Mesodermal cell (in vitro differentiated cells): ENCODE data around the gene CAPRIN1.

Source experiments
- H3K27ac ChIP-seq: 2 replicates; pipeline ENCODE4 v1.7.0; 2013; ENCODE audit warnings: mild to moderate bottlenecking, low read depth, low read length, moderate library complexity; ENCODE audit not compliant: severe bottlenecking
- H3K36me3 ChIP-seq: 2 replicates; pipeline ENCODE4 v1.7.1; 2013; ENCODE audit warnings: mild to moderate bottlenecking, low read length, moderate library complexity; ENCODE audit not compliant: control insufficient read depth, insufficient read depth
- H3K4me1 ChIP-seq: one replicate; pipeline ENCODE4 v1.7.1; 2013; ENCODE audit warnings: mild to moderate bottlenecking, low read length; ENCODE audit not compliant: insufficient read depth, control insufficient read depth, poor library complexity, severe bottlenecking
- H3K4me3 ChIP-seq: 2 replicates; pipeline ENCODE4 v1.7.0; 2013; ENCODE audit warnings: low read length, control low read depth, mild to moderate bottlenecking; ENCODE audit not compliant: insufficient read depth, poor library complexity, severe bottlenecking; ENCODE audit errors: extremely low read depth
- H3K9me3 ChIP-seq: 2 replicates; pipeline ENCODE4 v1.7.1; 2013; ENCODE audit warnings: mild to moderate bottlenecking, low read length, moderate library complexity; ENCODE audit not compliant: control insufficient read depth
- WGBS, 2 experiments: methylation state at CpG; one replicate each; pipeline ENCODE4 v1.1.5; 2013; ENCODE audit warnings: missing lambda C conversion rate in 2 of 2; ENCODE audit not compliant: insufficient coverage in 2 of 2; 5-methylcytosine and 5-hydroxymethylcytosine counted together

CAPRIN1 gene

GRCh38 chr11:34124885-34125668 lies 73.5 kb downstream of the CAPRIN1 start:
- Histone ChIP-seq H3K4me1 (no peaks in the 10 kb centered on the region), H3K36me3 (peaks cover 91% of the 10 kb centered on the region), H3K27ac (no peak overlapping the region), H3K4me3 (no peak overlapping the region), H3K9me3 (no peaks in the 10 kb centered on the region)
- WGBS, 2 experiments, result 60 to 79% methylated on average over 1 of the region's 4 CpGs

- peaks cover 94% of the 10 kb centered on the region for H3K36me3 ChIP-seq
These were observed 75.7 kb downstream of the CAPRIN1 start for GRCh38 chr11:34126959-34127848.

GRCh38 chr11:34128824-34129223 lies 77.3 kb downstream of the CAPRIN1 start:
- H3K4me1 ChIP-seq, result no peaks in the 10 kb centered on the region
- 80 to 100% methylated on average over 1 of the region's 3 CpGs for WGBS, 2 experiments
- no peak overlapping the region for H3K27ac ChIP-seq
- no peaks in the 10 kb centered on the region for H3K9me3 ChIP-seq
- H3K36me3 ChIP-seq, result peaks cover 92% of the 10 kb centered on the region
- H3K4me3 ChIP-seq, result no peak overlapping the region

More at GRCh38 chr11:34126959-34127848, 75.7 kb downstream of the CAPRIN1 start:
- H3K27ac ChIP-seq, result no peak overlapping the region
- WGBS, 2 experiments, result 91 to 95% methylated on average over 7 to 8 of the region's 12 CpGs
- H3K4me1 ChIP-seq, result no peaks in the 10 kb centered on the region
- H3K9me3 ChIP-seq, result no peaks in the 10 kb centered on the region
- H3K4me3 ChIP-seq, result no peak overlapping the region

DNA sequence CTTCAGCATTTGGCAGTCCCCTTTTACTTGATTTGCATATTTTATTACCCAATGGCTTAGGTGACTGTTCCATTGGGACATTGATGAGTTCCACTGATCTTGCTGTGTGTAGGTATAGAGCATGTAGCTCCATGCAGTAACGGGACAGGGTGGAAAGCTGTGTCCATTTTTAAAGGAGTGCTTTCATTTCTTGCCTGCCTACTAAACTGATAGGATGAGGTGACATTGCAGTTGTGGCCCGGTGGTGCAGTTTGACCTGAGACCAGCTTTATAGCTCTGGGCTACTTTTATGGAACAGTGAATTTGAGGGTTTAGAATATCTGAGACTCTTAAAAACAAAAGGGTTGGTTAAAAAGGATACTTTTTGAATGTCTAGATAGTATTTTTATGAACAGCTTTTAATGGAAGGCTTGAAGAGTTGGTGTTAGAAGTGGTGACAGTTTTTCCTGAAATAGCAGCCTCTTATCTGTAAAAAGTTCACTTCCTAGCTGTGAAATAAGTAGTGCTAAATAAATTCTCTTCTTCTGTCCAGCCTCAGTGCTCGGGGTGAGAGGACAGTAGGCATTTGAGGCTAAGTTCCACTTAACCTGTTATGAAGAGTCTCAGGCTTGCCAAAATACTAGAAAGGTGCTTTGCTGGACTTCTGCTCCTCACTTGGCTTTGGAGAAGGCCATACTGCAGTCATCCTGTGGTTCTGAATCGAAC lies 80.9 kb downstream of the CAPRIN1 start:
- Histone ChIP-seq H3K4me1 (no peaks in the 10 kb centered on the region), H3K9me3 (no peaks in the 10 kb centered on the region), H3K36me3 (peaks cover 93% of the 10 kb centered on the region), H3K27ac (no peak overlapping the region), H3K4me3 (no peak overlapping the region)
- 94 to 95% methylated on average over 3 to 4 of the region's 4 CpGs for WGBS, 2 experiments

DNA sequence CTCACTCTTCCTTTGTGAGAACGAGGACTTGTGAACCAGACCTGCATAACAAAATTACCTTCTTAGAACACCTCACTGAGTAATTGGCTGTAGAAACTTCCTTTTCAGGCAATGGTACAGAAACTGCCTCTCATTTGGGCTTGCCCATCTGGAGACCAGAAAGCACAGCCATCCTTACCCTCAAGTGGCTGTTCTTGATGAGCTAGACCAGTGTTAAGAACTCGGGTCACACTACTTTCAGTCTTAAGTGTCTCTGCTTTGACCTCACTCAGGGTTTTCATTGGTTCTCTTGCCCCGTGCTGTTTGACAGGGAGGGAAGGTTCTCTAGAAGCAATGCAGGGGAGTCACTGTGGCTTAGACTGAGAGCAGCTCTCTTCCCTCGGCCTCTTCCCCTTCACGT lies 83.2 kb downstream of the CAPRIN1 start:
- WGBS, 2 experiments, result 98 to 100% methylated on average over 1 to 5 of the region's 5 CpGs
- Histone ChIP-seq H3K36me3 (peaks cover 94% of the 10 kb centered on the region), H3K4me3 (no peak overlapping the region), H3K9me3 (no peaks in the 10 kb centered on the region), H3K27ac (no peak overlapping the region), H3K4me1 (no peaks in the 10 kb centered on the region)

DNA sequence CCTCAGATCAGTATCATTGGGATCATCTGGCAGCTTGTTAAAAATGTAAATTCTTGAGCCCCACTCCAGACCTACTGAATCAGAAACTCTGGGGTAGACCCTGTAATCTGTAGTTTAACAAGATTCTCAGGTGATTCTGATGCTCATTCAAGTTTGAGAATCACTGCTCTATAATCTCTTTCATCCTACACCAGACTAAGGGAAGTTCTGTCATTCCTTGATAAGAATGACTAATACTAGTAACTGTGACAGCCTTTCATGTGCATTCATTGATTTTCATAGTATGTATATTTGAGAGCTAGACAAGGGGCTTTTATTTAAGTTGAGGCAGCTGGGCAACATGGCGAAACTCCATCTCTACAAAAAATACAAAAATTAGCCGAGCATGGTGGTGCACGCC lies 83.9 kb downstream of the CAPRIN1 start:
- Histone ChIP-seq H3K36me3 (peaks cover 91% of the 10 kb centered on the region), H3K4me3 (no peak overlapping the region)
- WGBS, 2 experiments, result 67 to 100% methylated on average over 1 to 2 of the region's 3 CpGs

GRCh38 chr11:34136420-34136819 lies 84.9 kb downstream of the CAPRIN1 start:
- H3K27ac ChIP-seq, result no peak overlapping the region
- WGBS, 2 experiments, result 95 to 99% methylated on average over 4 to 6 of the region's 8 CpGs
- peaks cover 91% of the 10 kb centered on the region for H3K36me3 ChIP-seq

More for the DNA sequence above, 83.9 kb downstream of the CAPRIN1 start:
- Histone ChIP-seq H3K27ac (no peak overlapping the region), H3K9me3 (no peaks in the 10 kb centered on the region), H3K4me1 (no peaks in the 10 kb centered on the region)

DNA sequence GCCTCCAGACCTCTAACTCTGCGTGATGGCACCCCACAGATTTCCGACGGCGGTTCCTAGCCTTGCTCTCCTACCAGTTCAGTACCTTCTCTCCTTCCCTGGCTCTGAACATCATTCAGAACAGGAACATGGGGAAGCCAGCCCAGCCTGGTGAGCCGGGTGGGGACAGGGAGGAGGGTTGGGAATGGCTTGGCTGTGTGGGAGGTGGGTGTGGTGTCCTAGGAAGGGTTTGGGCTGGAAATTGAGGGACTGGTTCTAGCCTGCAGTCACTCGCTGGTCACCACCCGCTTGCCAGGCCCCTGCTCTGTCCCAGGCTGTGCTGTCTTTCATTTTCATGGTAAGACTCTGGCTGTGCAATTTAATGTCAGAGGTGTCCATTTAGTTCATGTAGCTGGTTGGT lies 87.8 kb downstream of the CAPRIN1 start:
- Histone ChIP-seq H3K9me3 (no peaks in the 10 kb centered on the region), H3K27ac (no peak overlapping the region), H3K4me3 (no peak overlapping the region), H3K36me3 (peaks cover 95% of the 10 kb centered on the region), H3K4me1 (peaks cover 4% of the 10 kb centered on the region)
- 95 to 96% methylated on average over 4 to 5 of the region's 7 CpGs for WGBS, 2 experiments

More at GRCh38 chr11:34136420-34136819, 84.9 kb downstream of the CAPRIN1 start:
- Histone ChIP-seq H3K9me3 (no peaks in the 10 kb centered on the region), H3K4me3 (no peak overlapping the region), H3K4me1 (no peaks in the 10 kb centered on the region)

DNA sequence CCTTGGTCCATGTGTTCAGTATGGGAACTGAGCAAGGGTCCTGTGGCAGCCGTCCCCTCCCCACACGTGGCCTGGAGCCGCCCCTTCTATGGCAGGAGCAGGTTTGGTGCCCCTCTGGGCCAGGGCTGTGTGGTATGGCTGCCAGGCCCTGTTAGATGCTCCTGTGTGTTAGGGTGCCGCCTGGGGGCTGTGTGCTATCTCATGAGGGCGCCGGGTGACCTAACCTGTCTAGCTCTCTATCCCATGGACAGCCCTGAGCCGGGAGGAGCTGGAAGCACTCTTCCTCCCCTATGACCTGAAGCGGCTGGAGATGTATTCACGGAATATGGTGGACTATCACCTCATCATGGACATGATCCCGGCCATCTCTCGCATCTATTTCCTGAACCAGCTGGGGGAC lies 88.6 kb downstream of the CAPRIN1 start:
- no peaks in the 10 kb centered on the region for H3K9me3 ChIP-seq
- H3K4me1 ChIP-seq, result peaks cover 4% of the 10 kb centered on the region
- no peak overlapping the region for H3K4me3 ChIP-seq
- WGBS, 2 experiments, result 94 to 98% methylated on average over 9 to 10 of the region's 11 CpGs
- peaks cover 95% of the 10 kb centered on the region for H3K36me3 ChIP-seq
- no peak overlapping the region for H3K27ac ChIP-seq

DNA sequence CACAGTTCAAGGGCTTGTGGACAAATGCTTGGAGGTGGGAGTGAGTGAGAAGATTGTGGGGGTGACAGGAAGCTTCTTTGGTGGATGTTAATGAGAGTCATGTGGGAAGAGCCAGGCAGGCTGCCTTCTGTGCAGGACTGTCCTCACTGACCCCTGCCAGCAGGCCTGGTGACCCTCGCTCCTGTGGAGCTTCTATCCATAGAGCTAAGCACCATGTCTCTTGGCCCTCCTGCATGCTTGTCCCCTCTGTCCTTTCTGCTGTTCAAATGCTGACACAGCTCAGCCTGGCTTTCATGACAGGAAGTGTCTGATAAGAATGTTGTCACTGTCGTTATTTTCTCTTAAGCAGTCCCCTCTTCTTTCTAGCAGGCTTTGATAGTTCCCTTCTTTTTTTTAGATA lies 91.5 kb downstream of the CAPRIN1 start:
- Histone ChIP-seq H3K9me3 (no peaks in the 10 kb centered on the region), H3K4me1 (peaks cover 4% of the 10 kb centered on the region), H3K36me3 (peaks cover 95% of the 10 kb centered on the region), H3K27ac (peak overlapping the region; percentile 1), H3K4me3 (no peak overlapping the region)
- WGBS, 2 experiments, result 86 to 100% methylated on average over 1 of the region's 2 CpGs
